HG03097 (cell line): ENCODE results near the gene CEP295NL.
"Not testable (repeated sequence)": the region's sequence is repeated elsewhere in the genome, so short reads cannot be mapped to it uniquely, and the experiment has no call there.

Experiments
- ATAC-seq: cut with Tn5 transposase; IDR thresholded peaks from one replicate; pipeline ENCODE4 v1.9.1; 2021; ENCODE audit not compliant: unreplicated experiment, low FRiP score

CEP295NL gene, protein sequence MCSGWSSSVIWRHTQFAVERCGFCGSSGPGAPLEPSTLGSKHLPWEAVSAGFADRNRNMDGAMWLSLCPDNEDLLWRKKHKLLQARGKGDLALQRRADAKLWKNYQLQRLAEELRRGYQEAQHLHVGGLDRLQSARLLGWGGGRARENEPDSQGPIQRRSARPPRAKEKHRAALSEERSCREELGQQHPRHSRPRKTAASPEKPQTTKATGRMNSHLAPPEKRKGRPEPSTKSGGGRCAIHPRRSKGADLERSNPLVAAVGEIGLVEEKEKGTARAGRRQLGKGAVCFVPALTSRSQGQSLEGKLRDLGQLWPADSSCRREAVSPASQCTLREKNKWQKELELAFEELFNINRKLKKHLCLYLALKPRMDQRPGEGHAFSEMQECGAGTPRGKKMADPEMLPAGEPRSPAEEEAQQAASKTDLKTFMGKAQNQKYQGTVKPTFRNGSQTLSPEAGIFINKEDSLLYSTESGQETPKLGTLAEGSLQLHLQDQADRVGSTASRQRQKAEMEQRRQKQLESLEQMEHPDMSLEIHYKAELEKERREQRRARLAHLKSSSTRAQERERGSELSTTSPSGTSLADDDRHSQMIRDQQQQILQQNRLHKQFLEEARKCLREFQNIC

DNA sequence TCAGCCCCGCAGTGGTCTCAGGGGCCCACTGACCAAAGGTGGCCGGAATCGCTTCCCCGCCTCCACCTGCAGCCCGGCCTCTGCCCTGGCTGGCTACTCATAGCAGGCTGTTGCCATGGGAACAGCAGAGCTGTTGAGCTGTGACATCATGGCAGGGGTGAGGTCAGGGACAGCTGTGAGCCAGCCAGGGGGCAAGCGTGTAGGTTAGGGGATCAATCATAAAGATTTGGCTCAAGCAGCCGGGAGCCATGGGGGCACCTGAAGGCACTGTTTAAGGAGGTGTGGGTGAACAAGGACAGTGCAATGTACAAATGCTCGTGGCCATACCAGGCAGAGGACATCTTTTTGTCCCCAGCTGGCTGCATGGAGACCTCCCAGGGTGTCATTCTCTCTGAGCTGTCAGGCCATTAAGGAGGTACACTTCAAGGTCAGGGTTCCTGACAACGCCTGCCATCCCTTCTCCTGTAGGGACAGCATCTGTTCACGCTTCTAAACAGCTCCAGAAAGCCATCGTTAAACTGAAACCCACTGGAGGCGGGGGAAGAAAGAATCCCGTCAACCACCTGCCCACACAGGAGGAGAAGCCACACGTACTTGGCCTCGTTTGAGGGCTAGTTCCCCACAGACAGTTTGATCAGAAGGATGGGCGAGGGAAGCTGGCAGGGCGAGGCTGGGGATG lies at the start of gene CEP295NL:
TSS of gene CEP295NL (minus strand) at position 101 of the 679 bp plus-strand sequence. CDS start 1,373 bp downstream, outside the sequence.
- no peak for ATAC-seq

DNA sequence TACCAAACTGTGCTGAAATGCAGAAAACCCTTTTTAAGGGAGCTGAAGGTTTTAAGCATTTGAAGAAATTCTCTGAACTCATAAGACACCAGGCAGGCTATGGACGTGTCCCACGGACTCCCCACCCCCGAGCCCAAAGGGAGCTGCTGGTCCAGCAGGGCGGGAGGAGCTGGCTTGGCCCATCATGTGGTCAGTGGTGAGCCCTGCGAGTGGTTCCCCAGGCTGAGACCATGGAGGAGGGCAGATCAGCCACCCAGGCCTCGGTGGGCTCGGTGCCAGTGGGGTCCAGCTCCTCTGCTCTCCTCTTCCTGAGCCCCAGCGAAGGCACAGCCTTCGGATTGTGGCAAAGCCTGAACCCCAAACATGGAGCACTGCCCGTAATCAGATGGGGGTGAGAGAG lies 49.7 kb upstream of the CEP295NL start:
- ATAC-seq: no peak

DNA sequence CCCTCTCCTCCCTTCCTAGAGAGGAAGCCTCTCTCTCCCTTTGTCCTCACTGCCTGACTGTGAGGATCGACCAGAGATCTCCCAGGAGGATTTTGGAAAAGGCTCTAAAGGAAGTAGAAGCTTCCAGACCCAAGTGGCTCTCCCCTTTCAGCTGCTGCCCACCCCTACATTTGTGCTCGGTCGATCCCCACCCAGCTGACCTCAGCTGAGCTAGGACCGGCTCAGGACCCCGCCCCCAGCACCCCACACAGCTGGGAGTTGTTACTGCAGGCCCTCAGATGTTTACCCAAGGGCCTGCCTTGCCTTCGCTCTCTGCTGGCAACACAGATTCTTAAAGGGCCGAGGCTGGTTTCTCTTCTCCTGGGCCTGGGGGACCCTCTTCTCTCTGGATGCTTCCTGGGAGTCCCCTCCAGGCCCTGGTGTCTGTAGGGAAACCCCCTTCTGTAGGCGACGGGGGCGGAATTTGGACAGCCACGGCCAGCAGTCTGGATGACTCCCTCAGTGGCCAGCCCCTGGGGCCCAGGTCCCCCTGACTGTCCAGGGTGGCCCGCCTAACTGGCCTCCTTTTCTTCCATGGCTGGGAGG lies 49.1 kb upstream of the CEP295NL start:
- no peak for ATAC-seq

DNA sequence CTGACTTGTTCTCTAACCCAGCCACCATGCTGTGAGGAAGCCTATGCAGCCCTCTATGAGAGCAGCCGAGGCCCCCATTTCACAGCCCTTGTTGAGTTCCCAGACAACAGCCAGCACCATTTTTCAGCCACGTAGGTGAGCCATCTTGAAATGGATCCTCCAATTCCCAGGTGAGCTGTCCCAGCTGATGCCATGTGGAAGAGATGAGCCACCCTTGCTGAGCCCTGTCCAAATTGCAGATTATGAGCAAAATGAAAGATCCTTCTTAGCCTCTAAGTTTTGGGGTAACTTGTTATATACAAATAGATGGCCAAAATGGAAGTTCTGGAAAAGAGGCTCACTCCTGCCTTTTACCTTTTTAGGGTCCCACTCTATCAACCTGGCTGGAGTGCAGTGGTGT lies 47.9 kb upstream of the CEP295NL start:
- ATAC-seq: no peak

DNA sequence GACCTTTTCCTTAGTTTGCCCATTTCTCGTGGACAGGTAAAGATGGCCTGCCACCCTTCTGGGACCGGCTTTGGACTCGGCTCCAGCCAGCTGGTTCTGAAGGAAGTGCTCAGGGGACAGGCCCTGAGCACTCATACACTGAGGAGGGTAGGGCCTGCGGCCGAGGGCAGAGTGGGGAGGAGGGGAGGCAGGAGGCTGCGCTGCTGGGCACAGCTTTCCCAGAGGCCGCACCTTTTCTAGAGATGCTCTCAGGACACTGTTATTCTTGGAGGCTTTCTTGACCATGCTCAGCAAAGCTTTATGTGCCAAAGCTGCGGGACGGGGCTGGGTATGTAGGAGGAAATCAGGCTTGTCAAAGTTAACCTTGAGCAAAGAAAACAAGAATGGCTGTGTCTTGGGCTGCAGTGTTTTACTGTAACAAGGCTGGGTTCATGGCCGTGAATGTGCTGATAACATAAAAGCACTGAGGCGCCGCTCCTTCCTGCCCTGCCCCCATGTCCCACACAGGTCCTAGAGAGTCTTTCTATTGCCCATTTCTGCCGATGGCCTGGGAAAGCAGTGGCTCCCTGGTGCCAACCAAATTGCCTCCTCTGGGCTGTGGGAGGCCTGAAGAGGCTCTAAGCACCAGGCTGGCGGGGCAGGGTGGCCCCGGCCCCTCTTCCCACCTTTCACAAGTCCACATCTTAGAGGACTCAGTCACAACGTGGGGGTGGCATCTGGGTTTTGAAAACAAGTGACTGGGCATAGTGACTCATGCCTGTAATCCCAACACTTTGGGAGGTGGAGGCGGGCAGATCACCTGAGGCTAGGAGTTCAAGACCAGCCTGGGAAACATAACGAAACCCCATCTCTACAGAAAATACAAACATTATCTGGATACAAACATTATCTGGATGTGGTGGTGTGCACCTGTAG lies 44.5 kb upstream of the CEP295NL start:
- ATAC-seq: no peak

DNA sequence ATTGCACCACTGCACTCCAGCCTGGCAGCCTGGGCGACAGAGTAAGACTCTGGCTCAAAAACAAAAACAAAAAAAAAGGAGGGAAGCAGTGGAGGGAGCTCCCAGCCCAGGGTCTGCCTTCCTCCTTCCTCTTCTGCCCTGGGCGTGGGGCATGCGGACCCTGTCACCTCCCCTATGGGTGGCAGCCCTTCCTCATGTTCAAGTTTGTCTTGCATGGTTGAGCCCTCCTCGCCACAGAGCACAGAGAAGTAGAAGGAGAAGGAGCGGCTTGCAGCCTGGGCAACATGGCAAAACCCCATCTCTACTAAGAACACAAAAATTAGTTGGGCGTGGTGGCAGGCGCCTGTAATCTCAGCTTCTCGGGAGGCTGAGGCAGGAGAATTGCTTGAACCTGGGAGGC lies 43.6 kb upstream of the CEP295NL start:
- no peak for ATAC-seq

DNA sequence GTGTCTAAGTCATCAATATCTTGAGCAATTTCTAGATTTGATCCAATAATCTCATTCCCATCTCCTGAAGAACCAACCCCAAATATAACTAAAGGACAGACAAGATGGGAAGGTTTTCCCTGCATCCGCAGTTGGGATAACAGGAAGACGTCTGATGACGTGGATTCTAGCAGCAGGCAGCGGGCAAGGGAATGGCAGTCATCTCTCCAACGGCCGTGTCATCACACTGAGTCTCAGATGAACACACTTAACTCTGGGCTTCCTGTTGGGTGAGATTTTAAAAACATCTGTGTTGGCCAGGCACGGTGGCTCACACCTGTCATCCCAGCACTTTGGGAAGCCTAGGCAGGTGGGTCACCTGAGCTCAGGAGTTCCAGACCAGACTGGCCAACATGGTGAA lies 43.1 kb upstream of the CEP295NL start:
- ATAC-seq: no peak

DNA sequence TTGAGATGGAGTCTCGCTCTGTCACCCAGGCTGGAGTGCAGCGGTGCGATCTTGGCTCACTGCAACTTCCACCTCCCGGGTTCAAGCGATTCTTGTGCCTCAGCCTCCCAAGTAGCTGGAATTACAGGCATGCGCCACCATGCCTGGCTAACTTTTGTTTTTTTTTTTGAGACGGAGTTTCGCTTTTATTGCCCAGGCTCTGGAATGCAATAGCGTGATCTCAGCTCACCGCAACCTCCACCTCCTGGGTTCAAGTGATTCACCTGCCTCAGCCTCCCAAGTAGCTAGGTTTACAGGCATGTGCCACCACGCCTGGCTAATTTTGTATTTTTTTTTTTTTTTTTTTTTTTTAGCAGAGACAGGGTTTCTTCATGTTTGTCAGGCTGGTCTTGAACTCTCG lies 42.5 kb upstream of the CEP295NL start:
- ATAC-seq: not testable (repeated sequence)

DNA sequence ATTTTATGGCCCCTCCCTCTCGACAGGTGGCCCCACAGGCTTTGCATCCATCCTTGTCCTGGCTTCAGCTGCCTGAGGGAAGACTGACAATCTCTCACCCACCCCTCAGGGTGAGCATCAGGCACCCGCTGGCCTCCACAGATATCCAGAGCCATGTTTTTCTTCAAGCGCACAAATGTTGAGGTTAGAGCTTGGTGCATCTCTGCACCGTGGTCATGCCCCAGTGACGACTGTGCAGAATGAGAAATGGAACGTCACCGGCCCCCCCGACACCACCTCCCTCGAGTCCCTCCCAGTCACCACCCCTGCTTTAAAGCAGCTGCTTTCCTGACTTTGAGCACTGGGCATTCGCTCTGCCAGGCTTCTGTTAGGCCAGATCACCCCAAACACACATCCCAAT lies 42.0 kb upstream of the CEP295NL start:
- no peak for ATAC-seq

DNA sequence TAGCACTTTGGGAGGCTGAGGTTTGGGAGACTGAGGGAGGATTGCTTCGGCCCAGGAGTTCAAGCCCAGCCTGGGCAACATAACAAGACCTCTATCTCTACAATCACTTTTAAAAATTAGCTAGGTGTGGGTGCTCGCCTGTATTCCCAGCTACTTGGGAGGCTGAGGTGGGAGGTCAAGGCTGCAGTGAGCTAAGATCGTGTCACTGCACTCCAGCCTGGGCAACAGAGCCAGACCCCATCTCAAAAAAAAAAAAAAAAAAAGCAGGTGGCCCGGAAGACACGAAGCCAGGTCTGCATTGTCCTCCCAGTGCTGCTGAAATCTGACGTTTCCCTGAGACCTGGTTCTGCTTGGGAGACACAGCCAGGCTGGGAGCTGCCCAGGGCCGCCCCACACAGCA lies 41.0 kb upstream of the CEP295NL start:
- ATAC-seq: no peak

DNA sequence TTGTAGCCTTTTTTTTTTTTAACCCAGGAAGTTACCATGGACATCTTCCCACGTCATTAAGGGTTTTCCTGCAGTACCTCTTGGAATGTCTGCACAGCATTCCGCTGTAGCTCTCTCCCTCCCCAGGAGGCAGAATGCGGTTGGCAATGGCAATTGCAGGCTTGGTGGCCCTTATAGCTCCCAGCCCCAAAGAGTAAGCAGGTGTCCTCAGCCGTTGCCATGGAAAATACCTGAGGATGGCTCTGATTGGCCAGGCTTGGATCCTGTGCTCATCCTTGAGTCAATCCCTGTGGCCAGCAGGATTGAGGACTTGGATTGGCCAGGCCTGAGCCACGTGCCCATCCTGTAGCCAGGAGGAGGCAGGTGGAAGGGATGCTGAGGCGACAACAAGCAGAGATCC lies 37.7 kb upstream of the CEP295NL start:
- ATAC-seq: no peak

DNA sequence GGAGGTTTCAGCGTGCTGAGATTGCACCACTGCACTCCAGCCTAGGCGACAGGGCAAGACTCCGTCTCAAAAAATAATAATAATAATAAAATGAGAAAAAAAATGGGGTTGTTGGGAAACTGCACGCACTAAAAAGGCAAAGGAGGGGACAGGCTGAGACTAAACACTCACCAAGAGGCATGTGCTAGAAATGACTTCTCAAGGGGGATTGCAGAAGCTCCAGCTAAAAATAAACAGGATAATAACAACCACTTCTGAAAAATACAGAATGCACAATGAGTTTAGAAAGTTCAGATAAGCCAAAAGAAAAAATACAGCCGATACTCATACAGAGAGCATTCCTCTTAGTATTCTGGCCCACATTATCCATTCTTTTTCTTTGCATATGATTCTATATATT lies 37.3 kb upstream of the CEP295NL start:
- ATAC-seq: no peak

DNA sequence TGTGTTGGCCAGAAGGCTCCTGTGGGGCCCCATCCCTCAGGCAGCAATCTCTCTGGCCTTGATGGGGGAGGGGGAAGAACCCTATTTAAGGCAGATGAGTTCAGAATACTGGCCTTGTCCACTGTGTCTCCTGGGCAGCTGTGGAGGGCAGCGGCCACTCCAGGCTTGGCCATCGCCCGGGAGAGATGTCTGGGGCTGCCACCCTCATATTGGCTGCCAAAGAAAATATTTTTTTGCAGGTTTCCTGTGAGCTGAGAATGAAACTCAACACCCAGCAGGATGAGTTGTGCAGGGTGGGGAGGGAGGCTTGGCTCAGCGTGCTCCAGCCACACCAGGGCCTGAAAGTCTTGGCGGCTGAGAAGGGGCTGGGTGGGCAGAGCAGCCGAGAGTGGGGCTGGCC lies 36.6 kb upstream of the CEP295NL start:
- no peak for ATAC-seq

DNA sequence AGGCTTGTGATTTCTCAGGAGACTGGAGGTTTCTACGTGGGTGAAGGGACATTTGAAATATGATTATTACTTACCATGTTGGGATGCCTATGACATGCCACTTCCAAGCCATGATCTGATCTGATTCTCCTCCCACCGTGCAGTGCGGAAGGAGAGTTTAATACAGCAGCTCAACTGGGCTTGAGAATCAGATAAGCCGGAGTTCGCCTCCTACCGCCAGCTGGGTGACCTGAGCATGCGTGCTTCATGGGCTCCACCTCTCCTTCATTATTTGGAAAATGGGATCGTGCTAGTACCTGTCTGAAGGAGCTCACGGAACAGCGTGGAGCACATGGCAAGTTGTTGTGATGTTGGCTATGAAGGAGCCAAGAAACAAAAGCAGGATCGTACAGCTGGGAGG lies 34.6 kb upstream of the CEP295NL start:
- ATAC-seq: no peak

DNA sequence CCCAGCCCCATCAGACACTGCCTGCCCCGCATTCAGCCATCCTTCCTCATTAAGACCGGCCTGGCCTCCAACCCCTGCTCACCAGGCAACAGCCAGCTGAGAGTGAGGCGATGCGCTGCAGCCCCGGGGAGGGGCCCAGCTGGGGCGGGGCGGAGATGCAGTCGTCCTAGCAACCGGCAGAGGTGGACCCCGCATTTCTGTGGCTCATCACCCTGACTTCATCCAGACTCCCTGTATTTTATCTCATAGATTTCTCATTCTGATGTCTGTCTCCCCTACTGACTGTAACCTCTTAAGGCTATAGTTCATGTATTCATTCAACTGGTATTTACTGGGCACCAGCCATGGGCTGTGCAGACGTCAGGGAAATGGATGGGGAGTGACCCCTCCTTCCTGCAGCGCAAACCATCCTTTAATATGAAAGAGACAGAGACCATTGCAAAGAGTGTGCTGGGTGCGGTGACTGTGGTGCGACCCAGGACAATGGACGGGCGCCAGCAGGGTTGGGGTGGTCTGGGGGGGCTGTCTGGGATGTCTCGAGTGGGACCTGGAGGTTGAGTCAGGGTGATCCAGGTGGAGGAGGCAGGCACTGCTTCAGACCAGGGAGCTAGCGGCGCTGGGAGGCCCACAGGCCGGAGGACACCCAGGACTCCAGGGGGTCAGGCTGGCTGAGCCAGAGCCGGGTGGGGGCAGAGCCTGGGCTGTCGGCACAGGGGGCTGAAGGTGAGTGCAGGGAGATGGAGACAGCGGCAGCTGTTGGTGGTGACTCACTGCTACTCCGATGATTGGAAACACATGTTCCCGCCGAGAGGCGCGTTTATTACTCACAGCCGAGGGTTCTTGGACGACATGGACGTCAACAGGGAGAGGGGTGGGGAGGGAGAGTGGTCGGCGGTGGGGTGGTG lies 32.7 kb upstream of the CEP295NL start:
- ATAC-seq: no peak

DNA sequence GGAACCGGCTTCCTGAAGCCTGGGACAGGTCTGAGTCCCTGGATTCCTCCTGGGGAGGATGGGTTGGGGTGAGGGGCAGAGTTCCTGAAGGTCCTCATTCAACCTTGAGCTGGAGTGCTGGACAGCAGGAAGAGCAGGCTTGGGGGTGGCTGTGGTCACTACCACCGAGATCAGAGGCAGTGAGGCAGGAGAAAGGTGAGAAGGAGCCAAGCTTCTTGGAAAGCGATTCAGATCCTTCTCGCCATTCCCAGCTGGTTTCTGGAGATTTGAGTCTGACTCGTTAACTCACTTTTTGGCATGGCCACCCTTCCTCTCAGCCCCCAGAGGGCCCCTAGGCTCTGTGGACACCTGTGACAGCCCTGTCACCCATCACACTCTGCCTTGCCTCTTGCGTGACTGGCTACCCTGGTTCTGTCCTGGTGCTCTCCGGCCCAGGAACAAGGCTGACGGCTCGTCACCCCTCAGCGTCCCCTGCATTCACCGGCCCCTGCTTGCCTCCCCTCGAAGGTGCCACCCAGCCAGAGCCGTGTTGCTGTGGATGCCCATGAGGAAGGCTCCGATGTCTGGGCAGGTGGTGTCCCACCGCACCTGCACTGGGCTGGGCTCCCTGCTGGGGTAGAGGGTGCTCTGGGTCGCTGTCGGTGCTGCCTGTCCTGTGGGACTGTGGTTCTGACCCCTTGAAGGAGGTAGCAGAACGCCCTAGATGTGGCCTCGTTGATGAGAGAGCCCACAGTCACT lies 31.8 kb upstream of the CEP295NL start:
- ATAC-seq: no peak

DNA sequence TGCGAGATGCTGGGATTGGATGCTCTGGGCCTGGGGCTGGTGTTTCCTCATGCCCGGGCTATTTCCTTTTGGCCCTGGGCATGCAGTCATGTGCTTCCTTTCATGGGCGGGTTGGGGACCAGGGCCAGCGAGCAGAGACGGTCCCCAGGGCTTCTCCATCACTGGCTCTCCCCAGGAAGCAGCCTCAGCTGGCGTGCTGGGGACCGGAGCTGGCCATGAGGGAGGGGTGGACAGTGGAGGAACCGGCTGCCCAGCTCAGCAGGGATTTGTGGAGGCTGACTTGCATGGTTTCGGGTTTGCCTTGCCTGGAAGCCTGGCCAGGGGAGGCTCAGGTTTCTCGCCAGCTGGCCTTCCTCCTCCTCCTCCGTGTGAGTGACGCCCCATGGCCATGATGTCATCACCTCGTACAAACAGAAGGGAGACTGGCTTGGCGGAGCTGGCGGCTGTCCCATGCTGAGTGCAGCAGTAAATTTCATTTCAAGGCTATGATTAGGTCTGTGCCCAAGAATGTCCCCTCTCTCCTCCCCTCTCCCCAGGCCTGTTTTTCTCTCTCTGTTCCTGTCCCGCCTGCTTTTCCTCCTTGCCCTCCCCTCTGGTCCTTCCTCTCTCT lies 31.1 kb upstream of the CEP295NL start:
- no peak for ATAC-seq
